DND-41 (cell line): Measurements from ENCODE around the gene HNF1A.

Experiments used
- ATAC-seq: fragments of 200-7000 bp; cut with Tn5 transposase; 3 replicates; pipeline ENCODE4 v1.9.1; 2021; ENCODE audit warnings: low read depth; ENCODE audit not compliant: insufficient read depth
- DNase-seq: peaks from one replicate; pipeline ENCODE4 v3.0.0-alpha.2; 2020
- H2AFZ ChIP-seq: 2 replicates; pipeline ENCODE4 v1.6.0; 2012; ENCODE audit warnings: low read depth, low read length
- H3K27ac ChIP-seq: 2 replicates; pipeline ENCODE4 v1.5.1; 2012; ENCODE audit warnings: low read length, inconsistent platforms
- H3K27me3 ChIP-seq: fragments of 200-600 bp; sonication (generic); 2 replicates; pipeline ENCODE4 v1.6.0; 2012; ENCODE audit warnings: low read length, mild to moderate bottlenecking, inconsistent platforms; ENCODE audit not compliant: insufficient read depth, poor library complexity
- H3K36me3 ChIP-seq: 2 replicates; pipeline ENCODE4 v1.5.1; 2012; ENCODE audit warnings: low read length, inconsistent platforms; ENCODE audit not compliant: insufficient read depth
- H3K4me1 ChIP-seq: 2 replicates; pipeline ENCODE4 v1.5.1; 2012; ENCODE audit warnings: mild to moderate bottlenecking, low read length; ENCODE audit not compliant: insufficient read depth
- H3K4me2 ChIP-seq: 2 replicates; pipeline ENCODE4 v1.6.0; 2012; ENCODE audit warnings: mild to moderate bottlenecking, moderate library complexity, low read length, inconsistent platforms; ENCODE audit not compliant: insufficient read depth
- H3K4me3 ChIP-seq, 2 experiments: fragments of 200-600 bp in 1 of 2; shearing (Covaris generic) in 1 of 2; 2 replicates each; pipeline ENCODE4 v1.5.1; 2012 to 2016; ENCODE audit warnings: inconsistent platforms in 2 of 2, low read length in 2 of 2, mild to moderate bottlenecking in 2 of 2, low read depth in 1 of 2, moderate library complexity in 1 of 2
- H3K79me2 ChIP-seq: 2 replicates; pipeline ENCODE4 v1.6.0; 2012; ENCODE audit warnings: low read length, inconsistent platforms; ENCODE audit not compliant: insufficient read depth
- H3K9ac ChIP-seq: 2 replicates; pipeline ENCODE4 v1.6.0; 2012; ENCODE audit warnings: low read depth, mild to moderate bottlenecking, inconsistent platforms, low read length, moderate library complexity
- H3K9me3 ChIP-seq: 2 replicates; pipeline ENCODE4 v1.5.1; 2012; ENCODE audit warnings: low read length, moderate library complexity, mild to moderate bottlenecking, inconsistent platforms; ENCODE audit not compliant: insufficient read depth, severe bottlenecking
- H4K20me1 ChIP-seq: 2 replicates; pipeline ENCODE4 v1.6.0; 2012; ENCODE audit warnings: low read length; ENCODE audit not compliant: insufficient read depth
- EZH2 ChIP-seq: IDR thresholded peaks from 3 replicates; pipeline ENCODE4 v1.6.1; 2012; ENCODE audit warnings: borderline replicate concordance, low read depth, mild to moderate bottlenecking, moderate library complexity, low read length, inconsistent platforms; ENCODE audit not compliant: severe bottlenecking
- TF ChIP-seq, protein P1 (sequence below): IDR thresholded peaks from 2 replicates; pipeline ENCODE4 v1.5.1; 2012; ENCODE audit warnings: borderline replicate concordance, low read length, moderate library complexity, mild to moderate bottlenecking; ENCODE audit not compliant: poor library complexity, severe bottlenecking; ENCODE audit errors: extremely low read depth

HNF1A gene

DNA sequence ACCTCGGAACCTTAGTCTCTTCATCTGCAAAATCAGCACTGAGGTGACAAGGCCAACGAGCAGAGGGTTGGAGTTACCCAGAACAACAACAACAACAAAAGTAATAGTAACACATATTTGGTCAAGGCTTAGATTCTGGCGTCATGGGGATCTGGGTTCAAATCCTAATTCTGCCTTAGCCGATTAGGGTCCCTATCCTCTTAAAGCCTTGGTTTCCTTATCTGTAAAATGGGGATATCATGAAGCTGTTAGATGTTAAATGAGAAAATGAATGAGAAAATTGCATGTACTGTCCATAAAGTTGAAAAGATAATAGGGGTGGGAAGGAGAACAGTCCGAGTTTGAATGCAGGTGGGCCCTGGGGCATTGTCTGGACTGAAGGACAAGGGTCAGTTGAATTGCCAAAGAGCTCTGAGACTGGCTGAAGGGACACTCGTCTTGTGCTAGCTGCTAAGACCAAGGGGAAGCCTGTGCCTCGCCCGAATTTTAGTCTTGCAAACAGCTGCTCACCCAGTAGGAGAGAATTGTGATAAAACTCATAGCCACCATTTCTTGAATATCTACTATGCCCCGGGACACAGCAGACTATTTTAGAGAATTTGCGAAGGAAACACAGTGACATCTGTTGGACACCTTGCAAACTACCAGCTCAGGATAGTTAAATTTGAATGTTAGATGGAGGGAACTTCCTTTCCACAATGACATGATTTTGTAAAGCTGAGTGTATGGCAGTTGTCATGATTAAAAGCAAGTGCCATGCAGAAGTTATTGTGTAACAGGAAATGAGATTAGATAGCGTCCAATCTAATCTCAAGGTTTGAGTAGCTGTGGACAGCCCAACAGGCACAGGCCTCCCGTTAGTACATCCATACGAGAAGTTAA, 6.8 kb upstream of the HNF1A start:
- H3K4me3 ChIP-seq: no peak overlapping the region
- no peak overlapping the region for H3K9ac ChIP-seq
- ATAC-seq: peak; percentile 93
- H3K4me2 ChIP-seq: no peak overlapping the region
- no peaks in the 10 kb centered on the region; the same call in 1 of the 2 replicates for H3K4me1 ChIP-seq
- H3K79me2 ChIP-seq: no peaks in the 10 kb centered on the region
- TF ChIP-seq, protein P1, sequence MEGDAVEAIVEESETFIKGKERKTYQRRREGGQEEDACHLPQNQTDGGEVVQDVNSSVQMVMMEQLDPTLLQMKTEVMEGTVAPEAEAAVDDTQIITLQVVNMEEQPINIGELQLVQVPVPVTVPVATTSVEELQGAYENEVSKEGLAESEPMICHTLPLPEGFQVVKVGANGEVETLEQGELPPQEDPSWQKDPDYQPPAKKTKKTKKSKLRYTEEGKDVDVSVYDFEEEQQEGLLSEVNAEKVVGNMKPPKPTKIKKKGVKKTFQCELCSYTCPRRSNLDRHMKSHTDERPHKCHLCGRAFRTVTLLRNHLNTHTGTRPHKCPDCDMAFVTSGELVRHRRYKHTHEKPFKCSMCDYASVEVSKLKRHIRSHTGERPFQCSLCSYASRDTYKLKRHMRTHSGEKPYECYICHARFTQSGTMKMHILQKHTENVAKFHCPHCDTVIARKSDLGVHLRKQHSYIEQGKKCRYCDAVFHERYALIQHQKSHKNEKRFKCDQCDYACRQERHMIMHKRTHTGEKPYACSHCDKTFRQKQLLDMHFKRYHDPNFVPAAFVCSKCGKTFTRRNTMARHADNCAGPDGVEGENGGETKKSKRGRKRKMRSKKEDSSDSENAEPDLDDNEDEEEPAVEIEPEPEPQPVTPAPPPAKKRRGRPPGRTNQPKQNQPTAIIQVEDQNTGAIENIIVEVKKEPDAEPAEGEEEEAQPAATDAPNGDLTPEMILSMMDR: peak; percentile 91
- no peak for TF ChIP-seq EZH2
- no peaks in the 10 kb centered on the region for H3K27me3 ChIP-seq
- no peaks in the 10 kb centered on the region for H4K20me1 ChIP-seq
- H3K36me3 ChIP-seq: no peaks in the 10 kb centered on the region
- peak; percentile 52 for DNase-seq
- no peak overlapping the region for H3K27ac ChIP-seq
- 0 out of 2 replicates have a peak overlapping the region, but pooled peaks have one; percentile 3 for H2AFZ ChIP-seq
- H3K9me3 ChIP-seq: no peaks in the 10 kb centered on the region

DNA sequence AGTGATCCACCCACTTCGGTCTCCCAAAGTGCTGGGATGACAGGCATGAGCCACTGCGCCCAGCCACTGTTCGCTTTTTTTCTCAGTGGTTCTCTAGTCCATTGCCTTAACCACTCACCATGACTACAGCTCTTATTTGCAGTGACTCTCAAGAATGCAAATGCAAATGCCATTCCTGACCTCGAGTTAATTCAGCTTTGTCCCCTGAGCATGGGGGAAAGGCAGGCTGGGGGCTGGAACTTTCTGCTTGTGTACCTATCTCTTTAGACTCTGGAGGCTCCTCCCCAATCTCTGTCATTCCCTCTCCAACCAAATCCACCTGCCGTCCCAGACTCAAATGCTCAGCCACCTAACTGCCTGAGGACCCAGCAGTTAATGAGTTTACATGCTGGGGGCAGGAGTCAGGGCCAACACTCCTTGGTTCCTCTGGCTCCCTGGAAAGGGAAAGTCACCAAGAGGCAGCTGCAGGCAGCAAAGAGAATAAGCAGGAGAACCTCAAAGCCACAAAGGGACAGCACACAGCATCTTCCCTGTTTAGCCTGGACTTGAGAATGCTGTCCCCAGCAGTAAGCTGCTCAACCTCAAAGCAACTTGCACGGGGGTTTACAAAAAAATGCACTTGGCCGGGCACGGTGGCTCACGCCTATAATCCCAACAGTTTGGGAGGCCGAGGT, 5.3 kb upstream of the HNF1A start:
- no peak overlapping the region for H3K4me2 ChIP-seq
- no peaks in the 10 kb centered on the region for H3K27me3 ChIP-seq
- no peak for TF ChIP-seq EZH2
- TF ChIP-seq, protein P1: no peak
- no peak overlapping the region for H3K4me3 ChIP-seq
- H3K36me3 ChIP-seq: no peaks in the 10 kb centered on the region
- H4K20me1 ChIP-seq: no peaks in the 10 kb centered on the region
- H3K9me3 ChIP-seq: no peaks in the 10 kb centered on the region
- H3K79me2 ChIP-seq: no peaks in the 10 kb centered on the region
- DNase-seq (no peak), ATAC-seq (no peak)
- no peak overlapping the region for H3K27ac ChIP-seq
- no peaks in the 10 kb centered on the region; the same call in 1 of the 2 replicates for H3K4me1 ChIP-seq
- H3K9ac ChIP-seq: no peak overlapping the region
- H2AFZ ChIP-seq: no peak overlapping the region

DNA sequence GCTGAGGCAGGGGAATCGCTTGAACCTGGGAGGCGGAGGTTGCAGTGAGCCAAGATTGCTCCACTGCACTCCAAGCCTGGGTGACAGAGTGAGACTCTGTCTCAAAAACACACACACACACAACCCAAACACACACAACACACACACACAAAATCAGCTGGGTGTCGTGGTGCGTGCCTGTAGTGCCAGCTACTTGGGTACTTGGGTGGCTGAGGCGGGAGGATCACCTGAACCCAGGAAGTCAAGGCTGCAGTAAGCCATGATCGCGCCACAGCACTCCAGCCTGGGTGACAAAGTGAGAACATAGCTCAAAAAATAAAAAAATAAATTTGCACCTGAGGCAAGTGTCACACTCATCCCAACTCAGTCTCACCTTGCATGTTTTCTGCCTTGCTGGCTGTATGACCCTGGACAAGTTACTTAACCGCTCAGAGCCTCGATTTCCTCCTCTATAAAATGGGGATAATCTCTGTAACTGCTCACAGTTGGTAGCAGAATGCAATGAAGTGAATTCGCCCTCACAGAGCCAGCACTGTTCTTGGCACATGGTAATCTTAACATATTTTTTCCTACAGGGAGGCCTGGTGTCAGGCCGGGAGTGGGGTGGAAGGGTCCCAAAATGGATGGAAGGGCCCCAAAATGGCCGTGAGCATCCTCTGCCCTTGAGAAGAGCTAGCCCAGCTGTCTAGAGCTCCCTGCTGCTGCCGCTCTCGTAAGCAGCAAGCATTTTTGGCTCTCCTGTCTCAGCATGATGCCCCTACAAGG, 630 bp upstream of the HNF1A start:
- no peaks in the 10 kb centered on the region for H3K4me1 ChIP-seq
- H3K27me3 ChIP-seq: no peaks in the 10 kb centered on the region
- H3K4me3 ChIP-seq: no peak overlapping the region
- DNase-seq (no peak), ATAC-seq (no peak)
- TF ChIP-seq, protein P1: no peak
- TF ChIP-seq EZH2: no peak
- no peak overlapping the region for H3K9ac ChIP-seq
- H3K9me3 ChIP-seq: no peaks in the 10 kb centered on the region
- no peaks in the 10 kb centered on the region for H3K36me3 ChIP-seq
- no peaks in the 10 kb centered on the region for H4K20me1 ChIP-seq
- no peak overlapping the region for H3K27ac ChIP-seq
- no peak overlapping the region for H3K4me2 ChIP-seq
- no peak overlapping the region for H2AFZ ChIP-seq
- H3K79me2 ChIP-seq: no peaks in the 10 kb centered on the region
